Lung microvascular endothelial cell (primary cell): ENCODE measurements around the gene CYFIP1. TPM values are rescaled to one million over a fixed set of nuclear protein-coding genes. Genes with fewer than 3 reads are reported as not detected.

Experiments used
- DNase-seq, 2 donors: peaks; one replicate each; pipeline versions ENCODE4 v3.0.0 to v3.0.0-alpha.2; 2010; ENCODE audit warnings: low read depth in 2 of 2
- total RNA-seq: library from RNA; depleted of rRNA; stranded (reverse); fragments of >200 nt; gene quantifications from 2 replicates; pipeline ENCODE4 v1.2.1, GENCODE V29; 2014

CYFIP1 gene
- total RNA-seq, 1 donor from 2014 or later = 64.3 TPM

GRCh38 chr15:22918596-22919140 is 61.5 kb downstream of the CYFIP1 start:
- no peak for DNase-seq

GRCh38 chr15:22918056-22918455 is 62.1 kb downstream of the CYFIP1 start:
- DNase-seq = peak in 1 of 2 donors; percentile 47

GRCh38 chr15:22917556-22917955 is 62.6 kb downstream of the CYFIP1 start:
- DNase-seq = no peak

GRCh38 chr15:22916606-22917350 is 63.4 kb downstream of the CYFIP1 start:
- no peak for DNase-seq

- no peak for DNase-seq
These were observed 64.2 kb downstream of the CYFIP1 start for GRCh38 chr15:22915866-22916515.

GRCh38 chr15:22913646-22914380 is 66.4 kb downstream of the CYFIP1 start:
- no peak for DNase-seq

GRCh38 chr15:22912256-22912655 is 67.9 kb downstream of the CYFIP1 start:
- no peak for DNase-seq

GRCh38 chr15:22911306-22911705 is 68.9 kb downstream of the CYFIP1 start:
- no peak for DNase-seq

GRCh38 chr15:22908830-22909229 is 71.3 kb downstream of the CYFIP1 start:
- no peak for DNase-seq

GRCh38 chr15:22907161-22907950 is 72.8 kb downstream of the CYFIP1 start:
- DNase-seq = no peak

- no peak for DNase-seq
These were observed 75.4 kb downstream of the CYFIP1 start for GRCh38 chr15:22904736-22905135.

GRCh38 chr15:22903961-22904534 is 76.1 kb downstream of the CYFIP1 start:
- no peak for DNase-seq

GRCh38 chr15:22903427-22903826 is 76.7 kb downstream of the CYFIP1 start:
- no peak for DNase-seq

- no peak for DNase-seq
These were observed 77.2 kb downstream of the CYFIP1 start for GRCh38 chr15:22902981-22903380.

GRCh38 chr15:22902578-22902977 is 77.6 kb downstream of the CYFIP1 start:
- DNase-seq = no peak

- DNase-seq = no peak
These were observed 78.1 kb downstream of the CYFIP1 start for GRCh38 chr15:22902046-22902445.

GRCh38 chr15:22895465-22896190 is 84.5 kb downstream of the CYFIP1 start:
- peak in 1 of 2 donors; percentile 30 for DNase-seq

- DNase-seq = no peak
These were observed 86.3 kb downstream of the CYFIP1 start for GRCh38 chr15:22893881-22894280.

- no peak for DNase-seq
These were observed 87.1 kb downstream of the CYFIP1 start for GRCh38 chr15:22893081-22893480.

GRCh38 chr15:22892333-22892732 is 87.8 kb downstream of the CYFIP1 start:
- no peak for DNase-seq
